A549 (cell line): ENCODE measurements around the gene GSG1L. TPM values are rescaled to one million over a fixed set of nuclear protein-coding genes. Genes with fewer than 3 reads are reported as not detected.

Experiments
- ATAC-seq, 2 experiments: fragments of 200-7000 bp in 1 of 2; fragments of >200 bp in 1 of 2; cut with Nextera tagmentation in 1 of 2; cut with Tn5 transposase in 1 of 2; 3 replicates each; pipeline versions ENCODE4 v1.8.0 to v1.9.1; 2018 to 2020; ENCODE audit warnings: mild to moderate bottlenecking in 1 of 2, moderate library complexity in 1 of 2
- CTCF ChIA-PET: fragments of 300-600 bp; sonication (Branson Sonifier 250); formaldehyde crosslinking; extraction: SDS; loops from one replicate; lab custom pipeline; 2021; ENCODE audit warnings: antibody characterized with exemption, inconsistent platforms; lab: Yijun Ruan, JAX
- POLR2A ChIA-PET: fragments of 350-600 bp; formaldehyde crosslinking; extraction: SDS; loops from one replicate; lab custom pipeline; 2021; ENCODE audit warnings: antibody characterized with exemption, inconsistent platforms; lab: Yijun Ruan, JAX
- DNase-seq, 2 experiments: peaks; one replicate each; pipeline versions ENCODE4 v3.0.0 to v3.0.0-alpha.2; 2011 to 2016; ENCODE audit warnings: low read depth in 1 of 2, low spot score in 1 of 2
- FAIRE-seq: peaks from 2 replicates; lab custom pipeline; 2011; peaks lifted over from hg19 to GRCh38; lab: Jason Lieb, UNC
- H3K27ac ChIP-seq, 2 experiments: fragments of >200 bp; sonication (Bioruptor Twin); formaldehyde crosslinking; 3 replicates each; pipeline ENCODE4 v1.5.1; 2016 to 2017
- H3K4me1 ChIP-seq: fragments of >200 bp; sonication (Bioruptor Twin); formaldehyde crosslinking; 3 replicates; pipeline ENCODE4 v1.6.1; 2016
- H3K4me2 ChIP-seq: fragments of >200 bp; sonication (Bioruptor Twin); formaldehyde crosslinking; 3 replicates; pipeline ENCODE4 v1.6.1; 2016
- H3K4me3 ChIP-seq: fragments of >200 bp; sonication (Bioruptor Twin); formaldehyde crosslinking; 3 replicates; pipeline ENCODE4 v1.5.1; 2016
- H3K9me3 ChIP-seq: fragments of >200 bp; sonication (Bioruptor Twin); formaldehyde crosslinking; 3 replicates; pipeline ENCODE4 v1.6.1; 2016
- ATOH8 ChIP-seq: fragments of 250-450 bp; sonication (Bioruptor Pico); IDR thresholded peaks from 2 replicates; pipeline ENCODE4 v1.5.0; 2020; ENCODE audit warnings: low read depth, mild to moderate bottlenecking, moderate library complexity
- BCL3 ChIP-seq: fragments of >200 bp; sonication (Bioruptor Twin); formaldehyde crosslinking; IDR thresholded peaks from 3 replicates; pipeline ENCODE4 v1.6.1; 2016
- BHLHE40 ChIP-seq: IDR thresholded peaks from 2 replicates; pipeline ENCODE4 v1.6.1; 2012; ENCODE audit warnings: low read depth, low read length, inconsistent platforms
- CEBPB ChIP-seq, 2 experiments: fragments of >200 bp in 1 of 2; sonication (Bioruptor Twin) in 1 of 2; formaldehyde crosslinking in 1 of 2; IDR thresholded peaks; 2 replicates each; pipeline ENCODE4 v1.6.1; 2012 to 2016
- CTCF ChIP-seq: fragments of >200 bp; sonication (Bioruptor Twin); formaldehyde crosslinking; IDR thresholded peaks from 3 replicates; pipeline ENCODE4 v1.5.1; 2016
- ELK1 ChIP-seq: fragments of 150-350 bp; IDR thresholded peaks from 2 replicates; pipeline ENCODE4 v1.6.1; 2014; ENCODE audit warnings: low read depth, mild to moderate bottlenecking, low read length
- EP300 ChIP-seq, 2 experiments: fragments of >200 bp; sonication (Bioruptor Twin); formaldehyde crosslinking; IDR thresholded peaks; 2 replicates in 1 of 2; 3 replicates in 1 of 2; pipeline ENCODE4 v1.6.1; 2016 to 2017
- ESRRA ChIP-seq: fragments of 150-350 bp; IDR thresholded peaks from 2 replicates; pipeline ENCODE4 v1.6.1; 2014; ENCODE audit warnings: mild to moderate bottlenecking, low read length, borderline replicate concordance
- FOSL2 ChIP-seq, 2 experiments: fragments of 450-650 bp in 1 of 2; fragments of >200 bp in 1 of 2; sonication (Bioruptor Twin) in 1 of 2; formaldehyde crosslinking; IDR thresholded peaks; 2 replicates each; pipeline versions ENCODE4 v1.5.0 to v1.6.1; 2016 to 2020; ENCODE audit warnings: mild to moderate bottlenecking in 1 of 2, moderate library complexity in 1 of 2
- HDAC2 ChIP-seq: fragments of 200-600 bp; sonication (generic); IDR thresholded peaks from 2 replicates; pipeline ENCODE4 v1.6.1; 2016
- HES2 ChIP-seq: fragments of >200 bp; sonication (Bioruptor Twin); formaldehyde crosslinking; IDR thresholded peaks from 2 replicates; pipeline ENCODE4 v1.6.1; 2016
- HEYL ChIP-seq: fragments of 250-450 bp; sonication (Bioruptor Pico); IDR thresholded peaks from 2 replicates; pipeline ENCODE4 v1.8.0; 2021; ENCODE audit warnings: mild to moderate bottlenecking, moderate library complexity
- HMGXB4 ChIP-seq: fragments of 250-450 bp; sonication (Bioruptor Pico); IDR thresholded peaks from 2 replicates; pipeline ENCODE4 v1.5.0; 2021; ENCODE audit warnings: mild to moderate bottlenecking, moderate library complexity, borderline replicate concordance
- HOXA7 ChIP-seq: fragments of 250-450 bp; sonication (Bioruptor Pico); IDR thresholded peaks from 2 replicates; pipeline ENCODE4 v1.5.0; 2020; ENCODE audit warnings: mild to moderate bottlenecking, moderate library complexity
- JUNB ChIP-seq: fragments of >200 bp; sonication (Bioruptor Twin); formaldehyde crosslinking; IDR thresholded peaks from 2 replicates; pipeline ENCODE4 v1.6.1; 2016
- NPAS2 ChIP-seq: fragments of 250-450 bp; sonication (Bioruptor Pico); IDR thresholded peaks from 2 replicates; pipeline ENCODE4 v1.8.0; 2022; ENCODE audit warnings: mild to moderate bottlenecking, moderate library complexity, borderline replicate concordance
- POLR2A ChIP-seq: IDR thresholded peaks from 2 replicates; pipeline ENCODE4 v1.6.1; 2012; ENCODE audit warnings: mild to moderate bottlenecking, low read length
- RNF2 ChIP-seq: fragments of 200-600 bp; sonication (generic); IDR thresholded peaks from 2 replicates; pipeline ENCODE4 v1.6.1; 2016; ENCODE audit warnings: low read depth, mild to moderate bottlenecking, antibody characterized with exemption, moderate library complexity, borderline replicate concordance
- ZFP36 ChIP-seq: fragments of 450-650 bp; IDR thresholded peaks from 2 replicates; pipeline ENCODE4 v1.6.1; 2014; ENCODE audit warnings: borderline replicate concordance; ENCODE audit not compliant: partially characterized antibody
- ZNF302 ChIP-seq: fragments of 250-450 bp; sonication (Bioruptor Pico); IDR thresholded peaks from 2 replicates; pipeline ENCODE4 v1.9.0; 2021; ENCODE audit warnings: inconsistent platforms, mild to moderate bottlenecking, moderate library complexity
- WGBS: methylation state at CpG from one replicate; pipeline ENCODE4 v1.1.6; 2017; ENCODE audit errors: missing lambda C conversion rate; 5-methylcytosine and 5-hydroxymethylcytosine counted together
- polyA plus RNA-seq, 4 experiments: library from polyadenylated mRNA; depleted of rRNA in 3 of 4; stranded (reverse); fragments of >200 nt; fragmentation: RNase III in 1 of 4; extraction: RNeasy Plus Mini Kit Qiagen cat#74134 plus additional on column Dnase treatment in 1 of 4; gene quantifications; 2 replicates in 3 of 4; 3 replicates in 1 of 4; pipeline ENCODE4 v1.2.3, GENCODE V29; 2011 to 2017

The GSG1L gene
- polyA plus RNA-seq, 2 of the 4 experiments (the other 2 are of a cell fraction), result not detected

GRCh38 chr16:28053461-28053860 lies 10.1 kb downstream of the GSG1L start:
- ChIA-PET POLR2A (no interaction called here), CTCF (interaction anchor here (1.3 to 1.6 kb wide), 2 partner anchors 12 to 17 kb away, joined by 3 to 4 read pairs; no protein-coding TSS in a partner anchor)
- ATAC-seq (peak; percentile 42 to 52; a peak in 4 of 6 replicates), FAIRE-seq (no peak), DNase-seq (no peak)
- Histone ChIP-seq H3K9me3 (peaks cover 5% of the 10 kb centered on the region), H3K27ac (no peak overlapping the region), H3K4me2 (no peak overlapping the region), H3K4me3 (no peak overlapping the region), H3K4me1 (no peaks in the 10 kb centered on the region)
- TF ChIP-seq HOXA7 (CRISPR knock-in tag) (no peak), POLR2A (no peak), BHLHE40 (no peak), ZNF302 (no peak), CEBPB (IDR thresholded peaks at IDR 0.05) (no peak), HMGXB4 (CRISPR knock-in tag) (no peak), BCL3 (no peak), NPAS2 (CRISPR knock-in tag) (no peak), JUNB (no peak), ZFP36 (no peak), ATOH8 (CRISPR knock-in tag) (no peak), HDAC2 (no peak), CTCF (no peak), EP300 (IDR thresholded peaks at IDR 0.05) (no peak), FOSL2 (IDR thresholded peaks at IDR 0.05) (no peak), FOSL2 (CRISPR knock-in tag; IDR thresholded peaks at IDR 0.05) (no peak), HES2 (no peak), RNF2 (no peak), ELK1 (no peak), ESRRA (no peak), HEYL (CRISPR knock-in tag) (no peak)
- WGBS, result 20% methylated on average over 15 of the region's 15 CpGs
